Measurements from ENCODE around the gene MMS22L. TPM values are rescaled to one million over a fixed set of nuclear protein-coding genes. Genes with fewer than 3 reads are reported as not detected.

The MMS22L gene
- total RNA-seq, result 10 to 100 TPM in 1 of 2 donors, 1 to 10 TPM in 1; 9.5 to 11.7 TPM
- total RNA-seq, result 19.9 to 22.2 reads per million in 2 donors

- Mint-ChIP-seq H3K36me3 (ENCODE audit: low read depth) (no peaks in the 10 kb centered on the region), H3K27me3 (no peaks in the 10 kb centered on the region), H3K4me1 (peaks cover 12% of the 10 kb centered on the region), H3K4me3 (peak within 1 kb of the TSS; percentile 94), H3K27ac (peak within 1 kb of the TSS; percentile 87)
- ATAC-seq (peak; percentile 98), DNase-seq (peak; percentile 85 to 89 (median 87))
- no peaks in the 10 kb centered on the region for H3K9me3 ChIP-seq (ENCODE audit: control insufficient read depth, low read length, poor library complexity, severe bottlenecking)
These were observed at the start of gene MMS22L for GRCh38 chr6:97282726-97283617. TSS of gene MMS22L (minus strand) at chr6:97283216. CDS start at chr6:97282477, 739 bp downstream.

- H3K27ac Mint-ChIP-seq, result no peak overlapping the region
- H3K4me3 Mint-ChIP-seq, result no peak overlapping the region
- no peak for DNase-seq
- H3K27me3 Mint-ChIP-seq, result peaks cover 15% of the 10 kb centered on the region
- H3K4me1 Mint-ChIP-seq, result no peaks in the 10 kb centered on the region
- no peaks in the 10 kb centered on the region for H3K9me3 ChIP-seq (ENCODE audit: control insufficient read depth, low read length, poor library complexity, severe bottlenecking)
- peaks cover 7% of the 10 kb centered on the region for H3K36me3 Mint-ChIP-seq (ENCODE audit: low read depth)
- ATAC-seq, result no peak
These were observed 39.8 kb upstream of the MMS22L start for GRCh38 chr6:97322811-97323210.

GRCh38 chr6:97322226-97322625, 39.2 kb upstream of the MMS22L start:
- H3K27me3 Mint-ChIP-seq, result peaks cover 9% of the 10 kb centered on the region
- DNase-seq (no peak), ATAC-seq (no peak)
- no peak overlapping the region for H3K27ac Mint-ChIP-seq
- H3K9me3 ChIP-seq (ENCODE audit: control insufficient read depth, low read length, poor library complexity, severe bottlenecking), result no peaks in the 10 kb centered on the region
- peaks cover 3% of the 10 kb centered on the region for H3K36me3 Mint-ChIP-seq (ENCODE audit: low read depth)
- H3K4me3 Mint-ChIP-seq, result no peak overlapping the region
- no peaks in the 10 kb centered on the region for H3K4me1 Mint-ChIP-seq

- H3K9me3 ChIP-seq (ENCODE audit: control insufficient read depth, low read length, poor library complexity, severe bottlenecking), result no peaks in the 10 kb centered on the region
- H3K27ac Mint-ChIP-seq, result no peak overlapping the region
- H3K4me1 Mint-ChIP-seq, result no peaks in the 10 kb centered on the region
- peaks cover 2% of the 10 kb centered on the region for H3K36me3 Mint-ChIP-seq (ENCODE audit: low read depth)
- H3K27me3 Mint-ChIP-seq, result no peaks in the 10 kb centered on the region
- no peak overlapping the region for H3K4me3 Mint-ChIP-seq
- ATAC-seq, result no peak
- no peak for DNase-seq
These were observed 34.0 kb upstream of the MMS22L start for GRCh38 chr6:97316978-97317377.

- Mint-ChIP-seq H3K27ac (no peak overlapping the region), H3K36me3 (ENCODE audit: low read depth) (peaks cover 2% of the 10 kb centered on the region), H3K4me3 (no peak overlapping the region), H3K27me3 (no peaks in the 10 kb centered on the region), H3K4me1 (no peaks in the 10 kb centered on the region)
- H3K9me3 ChIP-seq (ENCODE audit: control insufficient read depth, low read length, poor library complexity, severe bottlenecking), result no peaks in the 10 kb centered on the region
- no peak for ATAC-seq
- DNase-seq, result no peak
These were observed 29.2 kb upstream of the MMS22L start for GRCh38 chr6:97312241-97312640.

- ATAC-seq, result no peak
These were observed 23.7 kb upstream of the MMS22L start for GRCh38 chr6:97306544-97307320.

GRCh38 chr6:97305414-97306066, 22.5 kb upstream of the MMS22L start:
- H3K27me3 Mint-ChIP-seq, result peaks cover 40% of the 10 kb centered on the region
- no peak for ATAC-seq
- H3K4me3 Mint-ChIP-seq, result no peak overlapping the region

More at GRCh38 chr6:97306544-97307320, 23.7 kb upstream of the MMS22L start:
- Mint-ChIP-seq H3K27ac (no peak overlapping the region), H3K4me1 (peaks cover 5% of the 10 kb centered on the region), H3K36me3 (ENCODE audit: low read depth) (no peaks in the 10 kb centered on the region), H3K4me3 (no peak overlapping the region), H3K27me3 (peaks cover 29% of the 10 kb centered on the region)
- no peaks in the 10 kb centered on the region for H3K9me3 ChIP-seq (ENCODE audit: control insufficient read depth, low read length, poor library complexity, severe bottlenecking)
- no peak for DNase-seq

GRCh38 chr6:97304701-97305100, 21.7 kb upstream of the MMS22L start:
- DNase-seq (no peak), ATAC-seq (no peak)
- no peak overlapping the region for H3K4me3 Mint-ChIP-seq
- no peak overlapping the region for H3K27ac Mint-ChIP-seq
- H3K36me3 Mint-ChIP-seq (ENCODE audit: low read depth), result no peaks in the 10 kb centered on the region
- H3K9me3 ChIP-seq (ENCODE audit: control insufficient read depth, low read length, poor library complexity, severe bottlenecking), result no peaks in the 10 kb centered on the region
- peaks cover 5% of the 10 kb centered on the region for H3K4me1 Mint-ChIP-seq
- peaks cover 40% of the 10 kb centered on the region for H3K27me3 Mint-ChIP-seq

More at GRCh38 chr6:97305414-97306066, 22.5 kb upstream of the MMS22L start:
- Mint-ChIP-seq H3K4me1 (peaks cover 5% of the 10 kb centered on the region), H3K36me3 (ENCODE audit: low read depth) (no peaks in the 10 kb centered on the region), H3K27ac (no peak overlapping the region)
- DNase-seq, result no peak
- H3K9me3 ChIP-seq (ENCODE audit: control insufficient read depth, low read length, poor library complexity, severe bottlenecking), result no peaks in the 10 kb centered on the region

- Mint-ChIP-seq H3K36me3 (ENCODE audit: low read depth) (no peaks in the 10 kb centered on the region), H3K27me3 (peaks cover 46% of the 10 kb centered on the region), H3K4me1 (no peaks in the 10 kb centered on the region), H3K4me3 (no peak overlapping the region), H3K27ac (no peak overlapping the region)
- H3K9me3 ChIP-seq (ENCODE audit: control insufficient read depth, low read length, poor library complexity, severe bottlenecking), result no peaks in the 10 kb centered on the region
- no peak for DNase-seq
- no peak for ATAC-seq
These were observed 11.4 kb upstream of the MMS22L start for GRCh38 chr6:97294451-97294850.

- DNase-seq (no peak), ATAC-seq (no peak)
- H3K9me3 ChIP-seq (ENCODE audit: control insufficient read depth, low read length, poor library complexity, severe bottlenecking), result no peaks in the 10 kb centered on the region
- Mint-ChIP-seq H3K36me3 (ENCODE audit: low read depth) (no peaks in the 10 kb centered on the region), H3K4me3 (no peak overlapping the region), H3K4me1 (no peaks in the 10 kb centered on the region), H3K27me3 (peaks cover 39% of the 10 kb centered on the region), H3K27ac (no peak overlapping the region)
These were observed 10.2 kb upstream of the MMS22L start for GRCh38 chr6:97293198-97293696.

GRCh38 chr6:97292671-97293070, 9.7 kb upstream of the MMS22L start:
- no peaks in the 10 kb centered on the region for H3K36me3 Mint-ChIP-seq (ENCODE audit: low read depth)
- no peak overlapping the region for H3K27ac Mint-ChIP-seq

GRCh38 chr6:97291896-97292295, 8.9 kb upstream of the MMS22L start:
- ATAC-seq (no peak), DNase-seq (no peak)
- H3K9me3 ChIP-seq (ENCODE audit: control insufficient read depth, low read length, poor library complexity, severe bottlenecking), result no peaks in the 10 kb centered on the region
- H3K27me3 Mint-ChIP-seq, result peaks cover 39% of the 10 kb centered on the region
- no peaks in the 10 kb centered on the region for H3K4me1 Mint-ChIP-seq
- H3K36me3 Mint-ChIP-seq (ENCODE audit: low read depth), result no peaks in the 10 kb centered on the region
- H3K27ac Mint-ChIP-seq, result no peak overlapping the region
- H3K4me3 Mint-ChIP-seq, result no peak overlapping the region

More at GRCh38 chr6:97292671-97293070, 9.7 kb upstream of the MMS22L start:
- Mint-ChIP-seq H3K4me1 (no peaks in the 10 kb centered on the region), H3K4me3 (no peak overlapping the region), H3K27me3 (peaks cover 39% of the 10 kb centered on the region)
- H3K9me3 ChIP-seq (ENCODE audit: control insufficient read depth, low read length, poor library complexity, severe bottlenecking), result no peaks in the 10 kb centered on the region
- DNase-seq (no peak), ATAC-seq (no peak)

- no peak for ATAC-seq
- DNase-seq, result no peak
- H3K4me3 Mint-ChIP-seq, result no peak overlapping the region
- no peak overlapping the region for H3K27ac Mint-ChIP-seq
- H3K36me3 Mint-ChIP-seq (ENCODE audit: low read depth), result no peaks in the 10 kb centered on the region
- no peaks in the 10 kb centered on the region for H3K9me3 ChIP-seq (ENCODE audit: control insufficient read depth, low read length, poor library complexity, severe bottlenecking)
- no peaks in the 10 kb centered on the region for H3K4me1 Mint-ChIP-seq
- peaks cover 27% of the 10 kb centered on the region for H3K27me3 Mint-ChIP-seq
These were observed 6.3 kb upstream of the MMS22L start for GRCh38 chr6:97289332-97289731.

All from T-helper 17 cell (primary cell).